Activated CD4-positive, alpha-beta memory T cell treated with anti-CD3 and anti-CD28 coated beads for 36 hours (primary cell): ENCODE measurements around the gene SLC35B2. TPM values are rescaled to one million over a fixed set of nuclear protein-coding genes. Genes with fewer than 3 reads are reported as not detected.
A peak's percentile ranks its signal among the peaks of the same experiment; 100 is the strongest.

Experiments
- CTCF ChIA-PET: fragments of 350-600 bp; sonication (Branson Sonifier 250); formaldehyde crosslinking; loops from one replicate; lab custom pipeline; 2021; ENCODE audit warnings: antibody characterized with exemption, inconsistent platforms; lab: Charles Lee
- POLR2A ChIA-PET: fragments of 350-600 bp; sonication (Branson Sonifier 250); formaldehyde crosslinking; loops from one replicate; lab custom pipeline; 2021; ENCODE audit warnings: antibody characterized with exemption; lab: Charles Lee
- DNase-seq: peaks from one replicate; pipeline ENCODE4 v3.0.0-alpha.2; 2020
- H3K27ac Mint-ChIP-seq: one replicate; pipeline ENCODE4 v1.8.0; 2021; ENCODE audit warnings: mixed read lengths
- H3K27me3 Mint-ChIP-seq: one replicate; pipeline ENCODE4 v1.8.0; 2021; ENCODE audit warnings: mixed read lengths
- H3K36me3 Mint-ChIP-seq: one replicate; pipeline ENCODE4 v1.8.0; 2021; ENCODE audit warnings: mixed read lengths
- H3K4me1 Mint-ChIP-seq: one replicate; pipeline ENCODE4 v1.8.0; 2021; ENCODE audit warnings: low read depth, mixed read lengths
- H3K4me3 Mint-ChIP-seq: one replicate; pipeline ENCODE4 v1.8.0; 2021; ENCODE audit warnings: mild to moderate bottlenecking, mixed read lengths
- H3K9me3 Mint-ChIP-seq: one replicate; pipeline ENCODE4 v1.8.0; 2021; ENCODE audit warnings: mixed read lengths
- intact Hi-C: fragments of 100-400 bp; cut with micrococcal nuclease; formaldehyde crosslinking; loops from one replicate; pipeline ENCODE4 v1.15.1; 2023
- total RNA-seq, 2 experiments: library from RNA; stranded (reverse); gene quantifications; one replicate each; pipeline ENCODE4 v1.2.3, GENCODE V29; 2021

Gene SLC35B2
- total RNA-seq, 2 experiments from 2014 or later, result 16.5 to 16.8 TPM

DNA sequence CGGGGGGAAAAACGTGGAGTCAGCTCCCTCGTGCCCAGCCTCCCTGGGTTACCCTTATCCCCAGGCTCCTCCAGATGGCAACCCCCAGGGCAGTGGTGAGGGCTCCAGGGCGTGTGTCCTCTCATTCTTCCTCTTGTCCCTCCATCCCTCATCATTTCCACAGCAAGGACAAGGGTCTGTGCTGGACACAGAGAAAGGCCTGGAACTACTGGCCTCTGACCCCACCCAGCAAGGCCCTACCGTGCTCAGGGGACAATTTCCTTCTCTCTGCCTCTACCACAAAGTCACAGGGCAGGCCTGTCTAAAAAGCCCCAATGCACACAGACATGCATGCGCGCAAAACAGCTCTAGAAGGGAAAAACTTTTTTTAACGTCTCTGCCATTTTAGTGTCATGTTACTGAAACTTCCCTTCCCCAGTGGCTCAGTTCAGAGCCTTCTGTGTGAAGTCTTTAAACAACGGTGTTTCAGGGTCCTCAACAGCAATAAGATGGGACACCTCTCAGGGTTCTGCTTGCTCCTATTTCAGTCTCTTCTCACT is 1.1 kb upstream of the SLC35B2 start:
- ChIA-PET POLR2A (interaction anchor here (7.5 kb wide), 1 partner anchor 12 kb away, joined by 139 read pairs; the partner anchor contains the start of gene HSP90AB1), CTCF (interaction anchor here (0.6 to 4.1 kb wide), 2 partner anchors 11 to 33 kb away, joined by 3 to 49 read pairs; partner anchors contain the start of gene HSP90AB1)
- peaks cover 60% of the 10 kb centered on the region for H3K4me1 Mint-ChIP-seq
- no peak for DNase-seq
- no peaks in the 10 kb centered on the region for H3K27me3 Mint-ChIP-seq
- peak overlapping the region; percentile 83 for H3K27ac Mint-ChIP-seq
- H3K36me3 Mint-ChIP-seq, result peaks cover 36% of the 10 kb centered on the region
- intact Hi-C loops, result no loop called here
- peak overlapping the region; percentile 37 for H3K4me3 Mint-ChIP-seq
- H3K9me3 Mint-ChIP-seq, result no peaks in the 10 kb centered on the region

DNA sequence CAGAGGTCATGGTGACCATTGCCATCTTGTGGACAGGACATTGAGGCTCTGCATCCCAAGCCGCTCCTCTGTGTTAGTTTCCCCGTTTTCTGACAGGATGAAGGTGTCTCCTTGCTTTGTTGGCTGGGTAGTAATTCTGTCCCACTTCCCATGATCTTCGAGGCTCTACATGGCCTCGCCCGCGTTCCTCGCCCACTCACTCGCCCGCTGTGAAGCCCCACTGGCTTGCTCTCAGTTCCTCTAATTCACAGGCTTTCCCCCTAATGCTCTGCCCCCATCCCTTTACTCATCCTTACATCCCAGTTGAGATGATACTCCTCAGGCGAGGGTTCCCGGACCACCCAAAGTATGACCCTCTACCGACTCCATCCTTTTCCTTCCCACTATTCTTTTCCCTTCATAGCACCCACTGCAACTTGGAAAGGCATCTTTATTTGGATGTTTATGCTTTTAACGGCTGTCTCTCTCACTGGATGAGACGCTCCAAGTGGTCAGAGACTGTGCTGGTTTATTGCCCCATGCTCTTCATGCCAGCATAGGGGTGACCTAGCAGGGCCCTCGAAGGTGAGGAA is 511 bp upstream of the SLC35B2 start:
- Mint-ChIP-seq H3K36me3 (peaks cover 36% of the 10 kb centered on the region), H3K27ac (peak overlapping the region; percentile 83), H3K27me3 (no peaks in the 10 kb centered on the region), H3K4me1 (peaks cover 59% of the 10 kb centered on the region), H3K4me3 (peak overlapping the region; percentile 77), H3K9me3 (no peaks in the 10 kb centered on the region)
- intact Hi-C loops, result loop anchor here (1.0 kb wide), 3 partner anchors 7 to 37 kb away; partner anchors contain the start of genes HSP90AB1 and NFKBIE
- no peak for DNase-seq
- ChIA-PET CTCF (interaction anchor here (1.3 to 4.5 kb wide), 7 partner anchors 10 to 85 kb away, joined by 7 to 49 read pairs (median 15); partner anchors contain the start of genes HSP90AB1 and SLC29A1), POLR2A (interaction anchor here (1.5 to 7.5 kb wide), 4 partner anchors 11 to 126 kb away, joined by 5 to 139 read pairs (median 6); partner anchors contain the start of genes HSP90AB1 and SLC29A1)

DNA sequence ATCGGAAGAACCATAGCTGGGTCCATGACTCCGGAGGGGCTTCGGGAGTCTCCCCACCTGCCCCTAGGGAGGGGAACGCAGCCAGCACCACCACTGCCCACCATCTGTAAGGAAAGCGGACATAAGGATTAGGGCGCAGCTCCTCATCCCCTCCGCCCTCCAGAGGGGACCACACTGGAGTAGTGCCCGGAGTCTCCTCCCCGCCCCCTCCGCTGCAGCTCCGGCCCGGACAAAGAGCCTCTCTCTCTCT is 628 bp downstream of the SLC35B2 start:
- no peak for DNase-seq
- peak overlapping the region; percentile 79 for H3K27ac Mint-ChIP-seq
- CTCF ChIA-PET, result interaction anchor here (0.7 to 4.5 kb wide), 21 partner anchors 8 to 532 kb away, joined by 3 to 49 read pairs (median 5); partner anchors contain the start of genes AARS2, HSP90AB1 and SLC29A1

DNA sequence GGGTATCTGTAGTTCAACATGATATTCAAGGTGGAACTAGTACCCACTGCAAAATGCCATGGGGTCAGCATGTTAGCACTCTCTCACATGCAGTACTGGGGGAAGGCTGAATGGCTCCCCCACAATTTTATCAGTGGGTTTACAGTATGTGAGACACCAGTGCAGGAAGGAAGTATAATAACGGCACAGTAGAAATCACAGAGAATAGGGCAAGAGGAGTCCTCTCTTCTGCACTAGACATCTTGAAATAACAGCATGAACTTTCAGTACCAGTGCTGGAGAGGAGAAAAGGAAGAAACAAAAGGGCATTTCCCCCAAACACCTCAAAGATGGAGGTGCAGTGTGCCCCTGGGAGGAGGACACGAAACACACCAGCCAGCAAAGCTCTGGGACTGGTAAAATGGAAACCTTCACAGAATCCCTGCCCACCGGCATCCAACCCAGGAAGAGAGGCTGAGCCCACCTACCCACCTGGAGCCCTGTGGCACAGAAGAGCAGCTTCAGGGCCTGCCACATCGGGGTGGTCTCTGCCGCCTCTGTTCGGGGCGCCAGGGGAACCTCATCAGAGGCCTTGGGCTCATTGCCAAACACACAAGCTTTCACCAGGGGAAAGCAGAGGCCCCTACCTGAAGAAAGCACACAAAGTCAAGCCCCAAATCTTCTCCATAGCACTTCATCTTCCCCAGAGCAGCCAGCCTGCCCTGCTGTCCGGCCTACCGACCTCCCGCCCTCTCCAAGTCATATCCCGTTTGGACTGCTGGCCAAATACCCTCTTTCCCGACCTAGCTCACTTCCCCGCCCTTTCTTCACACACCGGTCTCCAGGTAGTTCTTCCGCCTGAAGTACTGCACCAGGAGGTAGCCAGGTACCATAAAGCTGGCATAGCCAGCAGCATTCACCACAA is 1.2 kb downstream of the SLC35B2 start:
- Mint-ChIP-seq H3K36me3 (peaks cover 44% of the 10 kb centered on the region), H3K9me3 (no peaks in the 10 kb centered on the region), H3K27ac (peak overlapping the region; percentile 79), H3K4me3 (peak overlapping the region; percentile 76), H3K27me3 (no peaks in the 10 kb centered on the region), H3K4me1 (peaks cover 60% of the 10 kb centered on the region)
- CTCF ChIA-PET, result interaction anchor here (0.7 to 4.5 kb wide), 23 partner anchors 8 to 531 kb away, joined by 3 to 49 read pairs (median 5); partner anchors contain the start of genes AARS2, HSP90AB1 and SLC29A1
- POLR2A ChIA-PET, result interaction anchor here (0.5 to 7.5 kb wide), 16 partner anchors 8 to 132 kb away, joined by 3 to 139 read pairs (median 5); partner anchors contain the start of genes CDC5L, HSP90AB1 and SLC29A1
- intact Hi-C loops, result no loop called here
- no peak for DNase-seq

More for the DNA sequence above, 628 bp downstream of the SLC35B2 start:
- peaks cover 39% of the 10 kb centered on the region for H3K36me3 Mint-ChIP-seq
- POLR2A ChIA-PET, result interaction anchor here (0.8 to 7.5 kb wide), 11 partner anchors 8 to 131 kb away, joined by 3 to 139 read pairs (median 5); partner anchors contain the start of genes CDC5L, HSP90AB1 and SLC29A1
- no peaks in the 10 kb centered on the region for H3K9me3 Mint-ChIP-seq
- H3K27me3 Mint-ChIP-seq, result no peaks in the 10 kb centered on the region
- intact Hi-C loops, result loop anchor here (1.0 kb wide), 3 partner anchors 9 to 35 kb away; partner anchors contain the start of genes HSP90AB1 and NFKBIE
- peaks cover 57% of the 10 kb centered on the region for H3K4me1 Mint-ChIP-seq
- H3K4me3 Mint-ChIP-seq, result peak overlapping the region; percentile 76

DNA sequence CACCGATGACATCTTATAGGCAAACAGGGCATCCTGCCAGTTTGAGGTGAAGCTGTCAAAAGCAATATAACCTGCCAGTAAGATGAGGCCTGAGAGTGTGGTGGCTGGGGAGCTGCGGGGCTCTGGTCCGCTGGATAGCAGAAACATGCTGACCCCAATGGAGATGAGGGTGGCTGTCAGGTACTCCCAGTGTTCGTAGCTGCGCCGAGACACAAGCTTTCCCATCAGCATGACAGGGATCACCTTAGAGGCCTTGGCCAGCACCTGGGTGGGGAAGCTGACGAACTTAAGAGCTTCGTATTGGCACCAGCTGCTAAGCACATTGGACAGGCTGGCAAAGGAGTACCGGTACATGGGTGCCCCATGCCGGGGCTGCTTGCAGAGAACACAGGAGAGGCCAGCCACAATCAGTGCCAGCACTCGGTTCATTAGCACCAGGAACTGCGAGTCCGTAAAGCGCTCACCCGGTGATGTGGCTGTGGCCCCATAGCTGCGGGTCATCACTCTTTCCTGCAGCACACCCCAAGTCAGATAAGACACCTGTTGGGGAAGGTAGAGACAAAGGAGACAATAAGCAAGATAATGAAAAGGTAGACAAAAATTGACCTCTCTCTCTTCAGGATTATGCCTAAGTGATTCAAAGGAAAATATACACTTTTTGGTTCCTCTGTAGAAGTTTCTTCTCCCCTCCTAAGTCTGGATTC is 2.1 kb downstream of the SLC35B2 start:
- Mint-ChIP-seq H3K27ac (peak overlapping the region; percentile 79), H3K27me3 (no peaks in the 10 kb centered on the region), H3K36me3 (peaks cover 48% of the 10 kb centered on the region), H3K4me1 (peaks cover 66% of the 10 kb centered on the region), H3K9me3 (no peaks in the 10 kb centered on the region), H3K4me3 (peak overlapping the region; percentile 76)
- no peak for DNase-seq
- intact Hi-C loops, result no loop called here
- POLR2A ChIA-PET, result interaction anchor here (0.5 to 7.5 kb wide), 9 partner anchors 9 to 132 kb away, joined by 3 to 139 read pairs (median 4); partner anchors contain the start of genes CDC5L, HSP90AB1 and TMEM63B
- CTCF ChIA-PET, result interaction anchor here (0.9 to 4.5 kb wide), 6 partner anchors 8 to 177 kb away, joined by 3 to 49 read pairs (median 16); partner anchors contain the start of genes HSP90AB1 and SLC29A1

DNA sequence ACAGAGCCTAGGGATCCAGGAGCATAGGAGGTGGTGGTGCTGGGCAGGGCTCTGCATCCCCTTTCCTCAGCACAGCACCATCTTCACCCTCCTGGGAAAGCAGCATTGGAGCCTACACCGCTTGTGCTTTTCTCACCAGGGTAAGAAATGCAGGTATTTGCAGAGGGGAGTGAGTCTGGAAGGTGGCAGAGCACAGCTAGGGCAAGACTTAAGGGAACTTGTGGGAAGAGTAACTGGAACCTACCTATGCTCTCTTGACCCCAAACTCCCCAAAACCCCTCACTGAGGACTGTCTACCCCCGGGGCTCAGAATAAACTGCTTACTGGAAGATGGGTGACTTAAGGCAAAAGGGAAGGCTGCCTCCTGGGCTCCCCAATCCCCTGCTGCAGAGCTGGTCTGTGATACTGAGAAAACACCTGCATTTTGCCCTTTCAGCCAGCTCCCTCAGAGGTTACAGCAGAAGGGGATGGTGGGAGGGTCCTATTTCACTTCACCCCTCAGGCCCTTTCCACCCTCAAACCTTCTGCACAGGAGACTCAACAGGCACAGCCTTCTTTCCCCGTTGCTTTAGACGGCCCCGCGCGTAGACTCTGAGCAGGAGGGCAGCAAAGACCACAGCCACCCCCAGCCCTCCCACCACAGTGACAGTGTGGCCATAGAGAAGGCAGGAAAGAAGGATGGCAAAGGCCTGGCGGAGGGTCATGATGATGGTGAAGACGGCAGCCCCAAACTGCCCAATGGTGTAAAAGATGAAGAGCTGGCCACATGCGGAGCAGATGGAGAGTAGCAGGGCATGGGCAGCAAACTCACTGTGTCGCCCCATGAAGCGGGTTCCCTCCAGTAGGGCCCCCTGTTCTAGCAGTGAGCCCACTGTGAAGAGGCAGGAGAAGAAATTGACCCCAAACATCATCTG is 2.9 kb downstream of the SLC35B2 start:
- ChIA-PET CTCF (interaction anchor here (0.7 to 4.5 kb wide), 7 partner anchors 10 to 82 kb away, joined by 3 to 26 read pairs (median 4); partner anchors contain the start of genes AARS2 and NFKBIE), POLR2A (interaction anchor here (0.6 to 7.5 kb wide), 7 partner anchors 8 to 127 kb away, joined by 3 to 139 read pairs (median 4); partner anchors contain the start of genes HSP90AB1 and TMEM63B)
- Mint-ChIP-seq H3K27ac (peak overlapping the region; percentile 50), H3K4me1 (peaks cover 74% of the 10 kb centered on the region), H3K9me3 (no peaks in the 10 kb centered on the region), H3K27me3 (no peaks in the 10 kb centered on the region), H3K4me3 (peak overlapping the region; percentile 0), H3K36me3 (peaks cover 55% of the 10 kb centered on the region)
- DNase-seq, result no peak
- intact Hi-C loops, result no loop called here

DNA sequence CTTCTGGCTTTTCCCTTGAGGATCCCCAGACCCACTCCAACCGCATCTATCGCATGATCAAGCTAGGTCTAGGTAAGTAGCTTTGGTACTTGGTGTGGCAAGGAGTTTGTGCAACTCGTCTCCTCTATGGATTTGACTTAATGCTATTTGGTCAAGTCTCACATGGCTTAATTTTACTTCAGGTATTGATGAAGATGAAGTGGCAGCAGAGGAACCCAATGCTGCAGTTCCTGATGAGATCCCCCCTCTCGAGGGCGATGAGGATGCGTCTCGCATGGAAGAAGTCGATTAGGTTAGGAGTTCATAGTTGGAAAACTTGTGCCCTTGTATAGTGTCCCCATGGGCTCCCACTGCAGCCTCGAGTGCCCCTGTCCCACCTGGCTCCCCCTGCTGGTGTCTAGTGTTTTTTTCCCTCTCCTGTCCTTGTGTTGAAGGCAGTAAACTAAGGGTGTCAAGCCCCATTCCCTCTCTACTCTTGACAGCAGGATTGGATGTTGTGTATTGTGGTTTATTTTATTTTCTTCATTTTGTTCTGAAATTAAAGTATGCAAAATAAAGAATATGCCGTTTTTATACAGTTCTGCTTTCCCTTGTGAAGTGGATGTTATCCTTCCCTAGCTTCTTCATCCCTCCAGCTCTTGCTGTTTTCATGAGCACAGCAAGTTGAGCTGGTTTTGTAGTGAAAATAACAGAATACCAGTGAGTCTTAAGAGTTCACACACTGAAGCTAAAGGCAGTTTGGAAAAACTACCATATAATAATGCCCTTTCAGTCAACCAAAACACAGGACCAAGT is 3.8 kb downstream of the SLC35B2 start:
- intact Hi-C loops, result loop anchor here (1.0 kb wide), 2 partner anchors 32 to 81 kb away; no protein-coding TSS in a partner anchor
- DNase-seq, result peak; percentile 76
- Mint-ChIP-seq H3K4me1 (peaks cover 82% of the 10 kb centered on the region), H3K36me3 (peaks cover 63% of the 10 kb centered on the region), H3K27me3 (no peaks in the 10 kb centered on the region), H3K4me3 (no peak overlapping the region), H3K27ac (peak overlapping the region; percentile 26), H3K9me3 (no peaks in the 10 kb centered on the region)
- ChIA-PET POLR2A (interaction anchor here (1.1 to 7.5 kb wide), 4 partner anchors 7 to 133 kb away, joined by 3 to 139 read pairs (median 5); partner anchors contain the start of gene HSP90AB1), CTCF (interaction anchor here (0.7 to 4.5 kb wide), 7 partner anchors 9 to 81 kb away, joined by 3 to 26 read pairs (median 4); partner anchors contain the start of genes AARS2 and NFKBIE)

DNA sequence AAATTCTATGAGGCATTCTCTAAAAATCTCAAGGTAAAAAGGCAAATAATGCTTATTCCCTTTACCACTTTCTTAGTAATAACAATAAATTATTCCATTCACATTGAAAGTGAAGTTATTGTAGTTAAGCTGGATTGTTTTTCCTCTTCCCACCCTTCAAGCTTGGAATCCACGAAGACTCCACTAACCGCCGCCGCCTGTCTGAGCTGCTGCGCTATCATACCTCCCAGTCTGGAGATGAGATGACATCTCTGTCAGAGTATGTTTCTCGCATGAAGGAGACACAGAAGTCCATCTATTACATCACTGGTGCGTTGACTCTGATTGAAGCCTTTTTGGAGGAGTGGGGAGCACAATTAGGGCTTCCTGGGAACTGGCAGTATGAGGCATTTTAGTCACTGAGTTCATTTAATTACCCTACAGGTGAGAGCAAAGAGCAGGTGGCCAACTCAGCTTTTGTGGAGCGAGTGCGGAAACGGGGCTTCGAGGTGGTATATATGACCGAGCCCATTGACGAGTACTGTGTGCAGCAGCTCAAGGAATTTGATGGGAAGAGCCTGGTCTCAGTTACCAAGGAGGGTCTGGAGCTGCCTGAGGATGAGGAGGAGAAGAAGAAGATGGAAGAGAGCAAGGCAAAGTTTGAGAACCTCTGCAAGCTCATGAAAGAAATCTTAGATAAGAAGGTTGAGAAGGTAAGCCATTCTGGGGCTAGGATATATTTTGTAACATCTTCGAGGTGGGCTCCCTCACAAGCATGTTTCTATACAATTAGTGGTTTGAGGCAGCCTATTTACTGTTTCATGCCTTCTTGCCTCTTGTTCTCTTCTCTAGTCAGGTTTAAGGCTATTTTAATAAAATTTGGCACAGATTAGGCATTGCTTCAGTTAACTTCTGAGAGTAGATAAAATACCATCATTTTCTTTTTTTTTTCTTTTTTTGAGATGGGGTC is 5.5 kb downstream of the SLC35B2 start:
- Mint-ChIP-seq H3K27me3 (peaks cover 2% of the 10 kb centered on the region), H3K36me3 (peaks cover 79% of the 10 kb centered on the region), H3K4me3 (peak overlapping the region; percentile 18), H3K4me1 (peaks cover 76% of the 10 kb centered on the region), H3K27ac (peak overlapping the region; percentile 99), H3K9me3 (no peaks in the 10 kb centered on the region)
- DNase-seq, result no peak
- intact Hi-C loops, result no loop called here
- ChIA-PET CTCF (interaction anchor here (0.7 to 1.7 kb wide), 6 partner anchors 10 to 61 kb away, joined by 3 to 4 read pairs (median 4); partner anchors contain the start of genes AARS2 and SLC29A1), POLR2A (interaction anchor here (0.6 to 1.0 kb wide), 2 partner anchors 10 to 614 kb away, joined by 3 to 4 read pairs; no protein-coding TSS in a partner anchor)
